Esophagus squamous epithelium (tissue), 4 donors: ENCODE data around the gene SNRPA.

Experiments used
- POLR2A ChIP-seq, 4 donors: fragments of 450-650 bp; IDR thresholded peaks; one replicate each; pipeline ENCODE4 v1.6.1; 2017; ENCODE audit warnings: antibody characterized with exemption in 4 of 4, mild to moderate bottlenecking in 4 of 4, moderate library complexity in 3 of 4
- TF ChIP-seq, protein P1 (sequence below), 6 experiments: fragments of 450-650 bp in 4 of 6; fragments of 200-600 bp in 2 of 6; sonication (generic) in 2 of 6; IDR thresholded peaks; one replicate each; pipeline ENCODE4 v1.5.1; 2016 to 2019; ENCODE audit warnings: antibody characterized with exemption in 6 of 6, mild to moderate bottlenecking in 4 of 6, moderate library complexity in 4 of 6

DNA sequence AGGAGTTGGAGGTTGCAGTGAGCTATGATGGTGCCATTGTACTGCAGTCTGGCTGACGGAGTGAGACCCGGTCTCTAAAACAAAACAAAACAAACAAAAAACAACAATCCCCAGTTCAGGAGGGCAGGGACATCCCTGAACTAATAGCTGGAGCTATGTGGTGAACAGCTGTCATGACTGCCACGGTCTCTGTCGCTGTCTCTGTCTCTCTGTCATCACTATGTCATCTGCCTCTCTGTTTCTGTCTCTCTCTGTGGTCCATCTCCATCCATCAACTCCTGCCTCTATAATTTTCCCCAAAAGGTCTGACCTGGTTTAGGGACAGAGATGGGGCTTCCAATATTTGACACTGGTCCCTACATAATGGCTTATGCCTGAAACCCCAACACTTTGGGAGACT lies 26.7 kb upstream of the SNRPA start:
- TF ChIP-seq, protein P1, sequence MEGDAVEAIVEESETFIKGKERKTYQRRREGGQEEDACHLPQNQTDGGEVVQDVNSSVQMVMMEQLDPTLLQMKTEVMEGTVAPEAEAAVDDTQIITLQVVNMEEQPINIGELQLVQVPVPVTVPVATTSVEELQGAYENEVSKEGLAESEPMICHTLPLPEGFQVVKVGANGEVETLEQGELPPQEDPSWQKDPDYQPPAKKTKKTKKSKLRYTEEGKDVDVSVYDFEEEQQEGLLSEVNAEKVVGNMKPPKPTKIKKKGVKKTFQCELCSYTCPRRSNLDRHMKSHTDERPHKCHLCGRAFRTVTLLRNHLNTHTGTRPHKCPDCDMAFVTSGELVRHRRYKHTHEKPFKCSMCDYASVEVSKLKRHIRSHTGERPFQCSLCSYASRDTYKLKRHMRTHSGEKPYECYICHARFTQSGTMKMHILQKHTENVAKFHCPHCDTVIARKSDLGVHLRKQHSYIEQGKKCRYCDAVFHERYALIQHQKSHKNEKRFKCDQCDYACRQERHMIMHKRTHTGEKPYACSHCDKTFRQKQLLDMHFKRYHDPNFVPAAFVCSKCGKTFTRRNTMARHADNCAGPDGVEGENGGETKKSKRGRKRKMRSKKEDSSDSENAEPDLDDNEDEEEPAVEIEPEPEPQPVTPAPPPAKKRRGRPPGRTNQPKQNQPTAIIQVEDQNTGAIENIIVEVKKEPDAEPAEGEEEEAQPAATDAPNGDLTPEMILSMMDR (IDR thresholded peaks at IDR 0.05): no peak
- TF ChIP-seq POLR2A (IDR thresholded peaks at IDR 0.05): no peak
